SK-N-SH (cell line): ENCODE data around the gene ARL6IP5.

Experiments
- CTCF ChIP-seq: fragments of 200-600 bp; sonication (generic); IDR thresholded peaks from 2 replicates; pipeline ENCODE4 v1.6.1; 2017; ENCODE audit warnings: antibody characterized with exemption, mild to moderate bottlenecking, moderate library complexity
- EZH2phosphoT487 ChIP-seq: fragments of 200-600 bp; sonication (generic); IDR thresholded peaks from 2 replicates; pipeline ENCODE4 v1.6.1; 2017; ENCODE audit warnings: low read depth, mixed run types, mild to moderate bottlenecking, antibody characterized with exemption, moderate library complexity, borderline replicate concordance
- FOXM1 ChIP-seq: IDR thresholded peaks from 2 replicates; pipeline ENCODE4 v1.4.0; 2012; ENCODE audit warnings: low read depth, mild to moderate bottlenecking
- GABPA ChIP-seq: IDR thresholded peaks from 2 replicates; pipeline ENCODE4 v1.4.0; 2012; ENCODE audit warnings: low read depth, mild to moderate bottlenecking
- RCOR1 ChIP-seq: fragments of 150-350 bp; IDR thresholded peaks from 2 replicates; pipeline ENCODE4 v1.6.1; 2017; ENCODE audit warnings: antibody characterized with exemption, low read length
- REST ChIP-seq: IDR thresholded peaks from 2 replicates; pipeline ENCODE4 v1.6.1; 2012; ENCODE audit warnings: mild to moderate bottlenecking, low read depth, low read length, moderate library complexity
- RFX5 ChIP-seq: IDR thresholded peaks from 2 replicates; pipeline ENCODE4 v1.6.1; 2012; ENCODE audit warnings: mild to moderate bottlenecking, improper control_type of control experiment, low read length
- RXRA ChIP-seq: IDR thresholded peaks from 2 replicates; pipeline ENCODE4 v1.4.0; 2012; ENCODE audit warnings: low read depth, mild to moderate bottlenecking, borderline replicate concordance
- SMC3 ChIP-seq: IDR thresholded peaks from 2 replicates; pipeline ENCODE4 v1.6.1; 2012; ENCODE audit warnings: low read depth, low read length, improper control_type of control experiment
- TAF1 ChIP-seq: IDR thresholded peaks from 2 replicates; pipeline ENCODE4 v1.6.1; 2012; ENCODE audit warnings: low read depth, mild to moderate bottlenecking, low read length, moderate library complexity, borderline replicate concordance
- YY1 ChIP-seq: IDR thresholded peaks from 2 replicates; pipeline ENCODE4 v1.4.0; 2012; ENCODE audit warnings: low read depth, mild to moderate bottlenecking

- TF ChIP-seq RFX5, result no peak
- no peak for TF ChIP-seq FOXM1
- no peak for TF ChIP-seq CTCF
- no peak for TF ChIP-seq SMC3
- no peak for TF ChIP-seq YY1
- no peak for TF ChIP-seq RXRA
- TF ChIP-seq EZH2phosphoT487, result no peak
- no peak for TF ChIP-seq TAF1
- no peak for TF ChIP-seq RCOR1
- TF ChIP-seq GABPA, result no peak
- no peak for TF ChIP-seq REST
These were observed 5.2 kb upstream of the ARL6IP5 start for GRCh38 chr3:69079269-69080159.
